Suppressor macrophage (primary cell): Measurements from ENCODE around the gene ZNF423.
"Not testable (repeated sequence)": the region's sequence is repeated elsewhere in the genome, so short reads cannot be mapped to it uniquely, and the experiment has no call there.

ENCODE experiments used
- DNase-seq, 4 experiments: peaks; one replicate each; pipeline ENCODE4 v3.0.0-alpha.2; 2020 to 2022
- total RNA-seq, 17 experiments: gene quantifications; one replicate each; lab custom pipeline; 2026; ENCODE audit warnings: mixed read lengths in 6 of 17, inconsistent platforms in 3 of 17; lab: John Stamatoyannopoulos, UW

ZNF423 gene
- 0 to 4.1 (median 0) reads per million in 17 experiments for total RNA-seq

DNA sequence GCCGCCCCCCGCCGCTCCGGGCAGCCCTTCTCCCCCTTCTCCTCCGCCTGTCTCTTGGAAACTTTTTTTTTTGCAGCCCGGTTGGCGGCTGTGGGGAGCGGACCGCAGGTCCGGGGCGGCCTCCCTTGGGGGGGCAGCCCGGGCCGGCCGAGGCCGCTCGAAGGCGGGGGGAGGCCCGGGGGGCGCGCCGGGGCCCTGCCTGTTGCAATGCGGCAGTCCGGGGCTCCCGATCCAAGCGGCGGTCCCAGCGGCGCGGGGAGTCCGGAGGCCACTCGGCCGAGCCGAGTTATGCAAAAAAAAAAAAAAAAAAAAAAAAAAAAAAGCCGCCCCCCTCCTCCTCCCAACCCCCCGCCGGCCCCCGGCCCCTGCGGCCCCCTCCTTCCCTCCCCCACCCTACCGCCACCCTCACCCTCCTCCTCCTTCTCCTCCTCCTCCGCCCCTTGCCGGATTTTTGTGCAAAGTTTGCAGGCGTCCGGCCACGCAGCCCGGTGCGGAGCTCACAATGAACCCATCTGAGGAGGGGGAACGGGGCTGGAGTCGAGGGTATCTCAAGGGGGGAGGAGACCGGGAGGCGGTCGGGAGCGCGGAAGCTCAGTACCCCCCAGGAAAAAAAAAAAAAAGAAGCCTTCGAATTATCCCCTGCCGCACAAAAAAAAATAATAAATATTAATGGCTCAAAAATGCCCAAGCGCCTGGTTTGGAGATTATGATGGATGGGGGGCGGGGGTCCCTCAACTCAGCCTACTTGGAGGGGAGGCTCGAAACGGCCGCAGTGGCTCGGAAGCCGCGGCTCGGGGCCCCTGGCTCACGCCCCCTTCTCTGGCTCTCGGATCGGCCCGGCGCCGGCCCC, at the start of gene ZNF423:
ZNF423 (minus strand) TSS at position 291 of the 850 bp plus-strand sequence. CDS start 338 bp downstream, outside the sequence.
- no peak for DNase-seq

- no peak for DNase-seq
Measured at GRCh38 chr16:49904348-49905062, 48.6 kb upstream of the ZNF423 start.

- no peak for DNase-seq
Measured at GRCh38 chr16:49902908-49903307, 47.0 kb upstream of the ZNF423 start.

- no peak for DNase-seq
Measured at GRCh38 chr16:49901711-49902110, 45.8 kb upstream of the ZNF423 start.

- no peak for DNase-seq
Measured at GRCh38 chr16:49900875-49901274, 45.0 kb upstream of the ZNF423 start.

GRCh38 chr16:49899991-49900695, 44.2 kb upstream of the ZNF423 start:
- DNase-seq = no peak

GRCh38 chr16:49896447-49896964, 40.6 kb upstream of the ZNF423 start:
- no peak for DNase-seq

GRCh38 chr16:49890876-49891275, 35.0 kb upstream of the ZNF423 start:
- peak; percentile 40 to 67 (median 53) for DNase-seq

GRCh38 chr16:49889725-49890397, 33.9 kb upstream of the ZNF423 start:
- DNase-seq = no peak

- no peak for DNase-seq
Measured at GRCh38 chr16:49886554-49887094, 30.7 kb upstream of the ZNF423 start.

DNA sequence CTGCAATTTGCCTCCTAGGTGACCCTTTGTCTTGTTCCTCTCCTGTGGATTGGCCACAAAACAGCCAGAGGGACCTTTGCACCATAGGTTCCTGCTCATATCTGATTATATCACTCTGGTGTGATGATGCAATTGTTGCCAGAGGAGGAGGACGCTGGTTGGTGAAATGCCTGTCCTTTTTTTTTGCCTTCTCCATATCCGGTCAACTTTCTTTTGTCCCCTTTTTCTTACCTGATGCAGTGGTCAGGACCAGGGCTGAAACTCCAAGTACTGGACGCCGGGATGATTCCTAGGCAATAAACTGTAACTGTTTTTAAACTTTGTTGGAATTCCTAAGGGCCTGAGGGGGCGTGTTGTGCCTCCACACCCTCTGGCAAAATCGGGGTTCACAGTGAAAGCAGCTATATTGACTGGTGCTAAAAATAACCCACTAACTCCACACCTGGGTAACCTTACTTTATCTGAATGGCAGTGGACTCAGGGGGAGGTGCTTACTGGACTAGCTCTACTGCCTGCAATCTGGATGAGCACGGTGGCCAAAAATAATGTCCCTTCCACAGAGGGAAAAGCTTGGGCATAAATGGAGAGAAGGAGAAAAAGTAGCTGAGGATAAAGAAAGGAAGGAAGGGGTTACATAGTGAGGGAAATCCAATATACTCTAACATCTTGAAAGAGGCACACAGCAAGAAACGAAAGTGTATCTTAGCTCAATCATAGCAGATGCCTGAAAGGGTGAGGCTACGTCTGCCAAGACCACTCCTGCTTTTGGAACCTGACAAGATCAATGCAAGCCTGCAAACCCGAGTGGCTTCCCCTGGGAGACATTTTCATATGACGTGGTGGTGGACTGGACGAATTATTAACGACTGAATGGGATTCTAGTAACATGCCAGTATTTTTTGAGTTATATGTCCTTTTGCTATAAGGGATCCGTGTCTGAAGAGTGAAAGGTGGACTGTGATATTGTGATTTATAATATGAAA, 28.4 kb upstream of the ZNF423 start:
- DNase-seq = peak in 2 of 4 experiments; percentile 12 to 14

DNA sequence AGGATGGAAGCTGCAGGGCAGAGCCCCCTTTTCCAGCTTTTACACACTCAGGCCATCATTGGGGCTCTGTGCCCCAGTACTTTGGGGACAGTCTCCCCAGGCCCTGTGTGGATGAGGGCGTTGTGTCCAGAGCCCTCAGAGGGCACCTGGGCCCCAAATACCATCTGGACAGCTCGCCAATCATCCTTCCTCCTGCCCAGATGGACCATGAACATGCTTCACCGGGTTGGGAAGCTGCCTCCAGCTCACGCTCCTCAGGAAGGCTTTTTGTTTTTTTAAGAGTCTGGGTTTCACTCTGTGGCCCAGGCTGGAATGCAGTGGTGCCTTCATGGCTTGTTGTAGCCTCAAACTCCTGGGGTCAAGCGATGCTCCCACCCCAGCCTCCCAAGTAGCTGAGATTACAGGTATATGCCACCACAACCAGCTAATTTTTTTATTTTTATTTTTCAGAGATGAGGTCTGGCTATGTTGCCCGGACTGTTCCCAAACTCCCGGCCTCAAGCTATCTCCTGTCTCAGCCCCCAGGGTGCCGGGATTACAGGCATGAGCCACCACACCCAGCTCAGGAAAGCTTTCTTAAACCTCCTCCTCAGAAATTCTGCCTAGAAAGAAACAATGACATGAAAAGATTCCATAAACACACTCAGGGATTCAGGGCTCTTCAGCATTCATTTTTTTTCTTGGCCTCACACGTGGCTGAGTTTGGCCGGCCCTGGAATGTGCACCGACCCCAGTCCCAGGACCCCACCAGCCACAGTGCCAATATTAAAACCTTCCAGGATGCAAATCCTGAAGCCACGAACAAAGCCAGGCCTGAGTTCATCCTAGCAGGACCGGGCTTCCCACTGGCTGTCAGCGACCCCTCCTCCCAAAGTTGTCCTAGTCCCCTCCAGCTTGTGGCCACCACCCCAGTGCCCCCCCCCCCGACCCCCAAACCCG, 27.4 kb upstream of the ZNF423 start:
- no peak for DNase-seq

GRCh38 chr16:49881890-49882289, 26.0 kb upstream of the ZNF423 start:
- DNase-seq = no peak

GRCh38 chr16:49878540-49878939, 22.6 kb upstream of the ZNF423 start:
- not testable (repeated sequence) for DNase-seq

GRCh38 chr16:49876716-49877129, 20.8 kb upstream of the ZNF423 start:
- DNase-seq = peak; percentile 52 to 81 (median 66)

DNA sequence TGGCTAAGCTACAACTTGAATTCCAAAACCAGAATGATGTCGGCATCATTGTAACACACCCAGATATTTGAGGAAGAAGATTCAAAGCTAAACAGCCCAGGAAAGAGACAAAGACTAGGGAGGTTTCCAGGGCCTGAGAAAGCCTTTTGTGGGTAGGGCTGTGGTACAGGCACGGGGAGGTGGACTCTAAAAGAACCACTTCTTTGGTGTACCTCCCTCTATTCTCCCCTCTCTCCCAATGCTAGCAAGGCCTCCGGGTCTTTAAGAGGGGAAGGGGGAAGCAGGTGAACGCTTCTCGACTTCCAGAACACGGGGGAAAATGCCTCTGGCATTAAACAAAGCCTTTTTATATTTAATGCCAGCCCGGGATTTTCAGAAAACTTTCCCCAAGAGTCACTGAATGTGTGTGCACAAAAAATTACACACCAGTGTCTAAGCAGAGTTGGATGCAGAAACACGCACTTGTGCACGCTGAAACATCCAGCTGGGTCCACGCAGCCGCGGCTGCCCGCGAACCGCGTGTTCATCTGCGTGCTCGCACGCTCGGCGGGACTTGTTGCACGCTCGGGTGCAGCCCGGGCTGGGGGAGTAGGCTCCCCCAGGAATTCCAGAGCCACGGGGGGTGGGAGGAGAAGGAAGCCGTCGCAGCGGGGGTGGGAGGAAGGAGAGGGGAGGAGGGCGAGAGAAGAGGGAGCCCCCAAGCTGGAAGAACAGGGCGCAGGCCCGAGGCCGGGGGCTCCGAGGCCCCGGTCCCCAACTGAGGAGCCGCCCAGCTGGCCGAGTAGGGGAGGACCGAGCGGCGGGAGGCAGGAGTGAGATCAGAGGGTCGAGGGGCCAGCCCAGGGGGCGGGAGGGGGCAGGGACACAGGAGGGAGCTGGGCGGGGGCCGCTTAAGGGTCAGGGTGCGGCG, 20.1 kb upstream of the ZNF423 start:
- DNase-seq = no peak

DNA sequence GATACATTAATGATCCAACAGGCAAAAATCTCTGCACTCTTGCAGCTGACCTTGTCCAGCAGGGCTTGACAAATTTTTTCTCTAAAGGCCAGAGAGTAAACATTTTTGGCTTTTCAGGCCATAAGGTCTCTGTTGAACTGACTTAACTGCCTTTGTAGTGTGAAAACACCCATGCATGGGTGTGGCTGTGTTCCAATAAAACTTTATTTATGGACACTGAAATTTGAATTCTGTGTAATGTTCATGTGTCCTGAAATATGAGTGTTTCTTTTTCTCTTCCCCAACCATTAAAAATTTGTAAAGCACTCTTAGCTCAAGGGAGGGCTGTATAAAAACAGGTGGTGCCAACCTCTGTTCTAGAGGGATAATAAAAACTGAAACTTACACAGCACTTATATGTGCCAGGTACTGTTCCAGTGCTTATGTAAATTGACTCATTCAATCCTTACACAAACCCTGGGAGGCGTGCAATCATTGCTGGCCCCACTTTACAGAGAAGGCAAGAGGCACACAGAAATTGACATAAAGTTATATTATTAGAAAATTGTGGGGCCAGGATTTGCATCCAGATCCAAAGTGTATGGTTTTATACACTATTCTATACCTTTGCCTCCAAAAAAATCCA, 18.8 kb upstream of the ZNF423 start:
- no peak for DNase-seq

DNA sequence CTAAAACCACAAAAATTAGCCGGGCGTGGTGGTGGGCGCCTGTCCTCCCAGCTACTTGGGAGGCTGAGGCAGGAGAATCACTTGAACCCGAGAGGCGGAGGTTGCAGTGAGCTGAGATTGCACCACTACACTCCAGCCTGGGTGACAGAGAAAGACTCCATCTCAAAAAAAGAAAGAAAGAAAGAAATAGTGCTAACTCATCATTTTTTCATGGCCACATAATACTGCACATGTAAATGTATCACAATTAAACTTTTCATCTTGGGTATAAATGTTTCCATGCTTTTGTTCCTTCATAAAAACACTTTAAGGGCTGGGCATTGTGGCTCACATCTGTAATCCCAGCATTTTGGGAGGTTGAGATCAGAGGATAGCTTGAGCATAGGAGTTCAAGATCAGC, 15.9 kb upstream of the ZNF423 start:
- not testable (repeated sequence) for DNase-seq
